ENCODE results near the gene GSG1L. TPM values are rescaled to one million over a fixed set of nuclear protein-coding genes. Genes with fewer than 3 reads are reported as not detected.
"Not testable (repeated sequence)": the region's sequence is repeated elsewhere in the genome, so short reads cannot be mapped to it uniquely, and the experiment has no call there.

The GSG1L gene
- polyA plus RNA-seq, 4 donors: 0.52 to 0.92 (median 0.64) TPM

DNA sequence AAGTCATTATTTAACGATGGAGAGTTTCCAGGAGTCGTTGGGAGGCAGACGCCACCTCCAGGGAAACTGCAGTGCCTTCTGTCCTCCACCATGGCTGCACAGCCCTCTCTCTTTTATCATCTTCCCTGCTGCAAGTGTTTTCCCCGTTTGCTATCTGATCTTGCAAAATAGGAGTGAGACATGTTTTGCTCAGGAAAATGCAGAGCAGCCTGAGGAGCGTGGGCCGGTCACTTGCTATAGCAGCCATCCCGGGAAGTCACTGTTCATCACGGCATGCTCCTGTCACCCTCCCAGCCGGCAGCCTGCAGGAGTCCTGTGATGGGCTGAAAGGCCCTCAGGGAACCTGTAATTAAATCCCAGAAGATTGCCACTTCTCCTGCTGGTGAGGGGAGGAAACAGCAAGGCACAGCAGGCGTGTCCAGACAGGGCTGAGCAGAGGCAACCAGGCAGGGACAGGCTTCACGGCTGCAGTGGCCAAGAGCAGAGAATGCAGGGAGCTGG is 143.1 kb downstream of the GSG1L start:
- peak in 1 of 4 donors; percentile 17 for DNase-seq (ENCODE audit: low read depth in 4 of 4, low spot score in 2 of 4)

DNA sequence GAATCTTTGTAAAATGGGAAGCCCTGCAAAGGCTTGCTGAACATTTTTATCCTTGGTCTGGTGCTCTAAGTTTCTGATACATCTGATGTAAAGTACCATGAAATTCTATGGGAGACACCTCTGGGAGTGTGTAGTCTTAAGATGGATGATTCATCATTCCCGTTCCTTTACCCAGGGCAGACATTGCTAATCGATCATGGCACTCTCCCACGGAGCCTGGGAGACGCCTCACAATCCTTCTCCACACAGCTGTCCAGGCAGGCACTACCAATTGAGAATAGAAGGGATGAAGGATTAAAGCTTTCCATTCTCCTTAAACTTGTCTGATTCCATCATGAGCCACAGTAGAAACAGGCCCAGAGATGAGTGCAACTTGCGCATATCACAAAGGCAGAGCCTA is 144.8 kb downstream of the GSG1L start:
- no peak for DNase-seq (ENCODE audit: low read depth in 4 of 4, low spot score in 2 of 4)

- no peak for DNase-seq (ENCODE audit: low read depth in 4 of 4, low spot score in 2 of 4)
Measured at GRCh38 chr16:27917949-27918348, 145.6 kb downstream of the GSG1L start.

DNA sequence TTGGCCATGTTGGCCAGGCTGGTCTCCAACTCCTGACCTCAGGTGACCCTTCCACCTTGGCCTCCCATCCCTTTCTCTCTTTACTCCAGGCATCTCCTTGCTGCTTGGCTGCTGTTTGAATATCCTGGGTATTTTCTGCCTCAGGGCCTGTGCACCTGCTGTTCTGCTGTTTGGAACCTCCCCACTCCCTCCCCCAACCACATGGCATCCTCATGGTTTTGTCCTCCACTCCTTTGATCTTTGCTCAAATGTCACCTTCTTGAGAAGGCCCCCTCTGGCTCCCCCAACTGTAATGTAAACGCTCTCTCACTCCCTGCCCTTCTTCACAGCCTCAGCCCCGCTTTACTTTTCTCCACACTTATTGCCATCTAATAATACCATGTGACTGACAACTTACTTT is 152.0 kb downstream of the GSG1L start:
- DNase-seq (ENCODE audit: low read depth in 4 of 4, low spot score in 2 of 4): no peak

- DNase-seq (ENCODE audit: low read depth in 4 of 4, low spot score in 2 of 4): no peak
Measured at GRCh38 chr16:27907457-27907972, 156.0 kb downstream of the GSG1L start.

GRCh38 chr16:27906883-27907282 is 156.6 kb downstream of the GSG1L start:
- no peak for DNase-seq (ENCODE audit: low read depth in 4 of 4, low spot score in 2 of 4)

DNA sequence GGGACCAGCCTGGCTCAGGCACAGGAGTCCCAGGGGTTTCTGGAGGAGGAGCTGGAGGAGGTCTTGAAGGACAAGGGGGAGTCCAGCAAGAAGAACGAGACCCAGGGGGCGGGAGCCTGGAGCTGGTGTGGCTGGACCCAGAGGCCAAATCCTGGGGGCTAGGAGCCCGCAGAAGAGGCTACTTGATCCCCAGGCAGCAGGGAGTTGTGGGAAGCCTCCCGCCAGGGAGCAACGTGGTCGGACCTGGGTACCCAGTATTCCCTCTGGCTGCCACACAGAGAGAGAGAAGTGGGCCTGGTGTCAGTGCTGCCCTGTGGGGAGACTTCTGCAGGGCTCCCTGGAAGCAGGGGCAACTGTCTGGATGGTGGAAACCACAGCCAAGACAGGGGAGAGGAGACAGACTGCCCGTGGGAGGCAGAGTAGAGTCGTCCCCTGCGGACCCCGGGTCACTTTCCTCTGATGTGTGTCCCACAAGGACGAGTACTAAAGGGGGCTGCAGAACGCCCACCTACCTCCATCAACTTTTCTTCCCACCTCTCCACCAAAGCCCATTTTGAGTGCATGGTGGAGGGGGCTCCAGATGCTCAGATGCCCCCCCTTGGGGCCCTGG is 160.4 kb downstream of the GSG1L start:
- DNase-seq (ENCODE audit: low read depth in 4 of 4, low spot score in 2 of 4): no peak

- DNase-seq (ENCODE audit: low read depth in 4 of 4, low spot score in 2 of 4): no peak
Measured at GRCh38 chr16:27902551-27902950, 161.0 kb downstream of the GSG1L start.

DNA sequence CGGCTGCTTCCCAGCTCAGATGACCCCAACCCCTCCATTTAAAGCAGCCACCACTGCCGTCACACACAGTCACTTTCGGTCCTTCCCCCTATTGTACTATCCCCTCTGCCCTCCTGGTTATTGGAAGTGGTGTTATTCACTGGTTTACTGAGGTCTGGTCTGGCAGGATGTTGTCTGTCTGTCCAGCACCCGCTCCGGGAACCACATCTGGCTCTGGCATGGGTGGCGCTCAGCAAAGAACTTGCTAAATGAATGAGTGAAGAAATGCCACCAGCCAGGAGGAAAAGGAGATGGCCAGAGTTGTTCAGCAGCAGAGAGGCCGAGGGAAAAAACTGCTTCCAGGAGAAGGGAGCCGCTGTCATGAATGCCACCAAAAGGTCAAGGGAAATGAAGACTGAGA is 161.6 kb downstream of the GSG1L start:
- DNase-seq (ENCODE audit: low read depth in 4 of 4, low spot score in 2 of 4): no peak

GRCh38 chr16:27899736-27900135 is 163.8 kb downstream of the GSG1L start:
- DNase-seq (ENCODE audit: low read depth in 4 of 4, low spot score in 2 of 4): no peak

GRCh38 chr16:27894386-27894785 is 169.1 kb downstream of the GSG1L start:
- DNase-seq (ENCODE audit: low read depth in 4 of 4, low spot score in 2 of 4): no peak

GRCh38 chr16:27892879-27893278 is 170.6 kb downstream of the GSG1L start:
- DNase-seq (ENCODE audit: low read depth in 4 of 4, low spot score in 2 of 4): no peak

- DNase-seq (ENCODE audit: low read depth in 4 of 4, low spot score in 2 of 4): no peak
Measured at GRCh38 chr16:27890866-27891265, 172.6 kb downstream of the GSG1L start.

DNA sequence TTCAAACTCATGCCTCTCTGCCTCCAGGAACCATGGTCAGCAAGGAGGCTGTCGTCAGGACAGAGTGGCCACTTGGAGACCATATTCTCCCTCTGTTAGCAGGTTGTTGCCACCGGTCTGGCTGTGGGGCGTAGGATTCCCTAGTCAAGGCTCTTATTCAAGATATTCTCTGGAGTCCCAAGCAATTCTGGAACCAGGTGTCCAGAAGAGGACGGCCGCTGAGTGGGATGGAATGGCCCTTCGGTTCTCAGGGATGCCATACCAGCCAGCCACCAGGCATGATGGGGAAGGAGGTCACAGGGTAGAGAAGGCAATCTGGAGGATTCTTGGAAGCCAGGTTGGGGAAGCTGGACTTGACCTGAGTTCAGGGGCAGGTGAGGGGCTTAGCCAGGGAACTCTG is 173.5 kb downstream of the GSG1L start:
- no peak for DNase-seq (ENCODE audit: low read depth in 4 of 4, low spot score in 2 of 4)

- no peak for DNase-seq (ENCODE audit: low read depth in 4 of 4, low spot score in 2 of 4)
Measured at GRCh38 chr16:27883576-27883975, 179.9 kb downstream of the GSG1L start.

GRCh38 chr16:27880287-27880686 is 183.2 kb downstream of the GSG1L start:
- DNase-seq (ENCODE audit: low read depth in 4 of 4, low spot score in 2 of 4): no peak

DNA sequence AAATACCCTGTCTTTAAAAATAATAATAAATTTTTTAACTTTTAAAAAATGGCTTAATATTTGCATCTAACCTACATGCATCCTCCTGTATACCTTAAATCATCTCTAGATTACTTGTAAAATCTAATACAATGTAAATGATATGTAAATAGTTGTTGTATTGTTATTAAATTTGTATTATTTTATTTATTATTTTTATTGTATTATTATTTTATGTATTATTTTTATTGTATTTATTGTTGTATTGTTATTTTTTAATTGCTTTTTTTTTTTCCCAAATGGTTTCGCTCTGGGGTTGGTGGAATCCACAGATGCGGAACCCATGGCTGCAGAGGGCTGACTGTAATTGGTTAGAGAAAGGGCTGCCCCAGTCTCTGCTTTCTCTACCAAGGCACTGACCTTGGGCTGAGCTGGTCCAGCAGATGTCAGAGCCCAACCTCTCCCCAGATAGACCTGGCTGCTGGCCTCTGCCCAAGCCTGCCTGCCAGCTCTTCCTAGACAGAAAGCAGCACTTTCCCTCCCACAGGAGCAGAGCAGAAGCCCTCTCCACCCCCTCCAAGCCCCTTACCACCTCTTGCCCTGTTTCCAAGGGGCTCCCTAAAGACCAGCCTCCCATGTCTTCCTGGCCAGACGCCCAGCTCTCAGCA is 183.8 kb downstream of the GSG1L start:
- no peak for DNase-seq (ENCODE audit: low read depth in 4 of 4, low spot score in 2 of 4)

DNA sequence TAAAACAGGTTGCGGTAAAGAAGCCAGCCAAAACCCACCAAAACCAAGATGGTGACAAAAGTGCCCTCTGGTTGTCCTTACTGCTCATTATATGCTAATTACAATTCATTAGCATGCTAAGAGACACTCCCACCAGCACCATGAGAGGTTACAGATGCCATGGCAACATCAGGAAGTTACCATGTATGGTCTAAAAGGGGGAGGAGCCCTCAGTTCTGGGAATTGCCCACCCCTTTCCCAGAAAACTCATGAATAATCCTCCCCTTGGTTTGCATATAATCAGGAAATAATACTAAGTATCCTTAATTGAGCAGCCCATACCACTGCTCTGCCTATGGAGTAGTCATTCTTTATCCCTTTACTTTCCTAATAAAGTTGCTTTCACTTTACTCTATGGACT is 190.9 kb downstream of the GSG1L start:
- not testable (repeated sequence) for DNase-seq (ENCODE audit: low read depth in 4 of 4, low spot score in 2 of 4)

DNA sequence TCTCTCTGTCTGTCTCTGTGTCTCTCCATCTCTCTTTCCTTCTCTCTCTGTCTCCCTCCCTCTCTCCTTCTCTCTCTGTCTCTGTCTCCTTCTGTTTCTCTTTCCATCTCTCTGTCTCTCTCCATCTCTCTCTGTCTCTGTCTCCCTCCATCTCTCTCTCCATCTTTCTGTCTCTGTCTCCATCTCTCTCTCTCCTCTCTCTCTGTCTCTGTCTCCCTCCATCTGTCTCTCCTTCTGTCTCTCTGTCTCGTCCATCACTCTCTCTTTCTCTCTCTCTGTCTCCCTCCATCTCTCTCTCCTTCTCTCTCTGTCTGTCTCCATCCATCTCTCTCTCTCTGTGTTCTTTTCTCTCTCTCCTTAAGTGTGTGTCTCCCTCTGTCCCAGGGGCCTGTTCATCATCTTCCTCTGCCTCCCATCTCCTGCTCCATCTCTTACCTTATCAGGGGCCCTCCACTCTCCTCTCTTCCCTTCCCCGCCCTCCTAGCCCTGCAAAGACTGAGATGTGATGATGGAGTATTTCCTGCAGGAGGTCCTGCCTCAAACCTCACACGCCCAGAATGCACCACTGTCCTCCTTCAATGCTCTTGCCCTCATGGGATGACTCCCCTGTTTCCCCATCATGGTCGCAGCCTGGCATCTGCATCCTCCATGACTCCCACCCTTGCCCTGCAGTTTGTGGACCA is 193.3 kb downstream of the GSG1L start:
- DNase-seq (ENCODE audit: low read depth in 4 of 4, low spot score in 2 of 4): no peak

DNA sequence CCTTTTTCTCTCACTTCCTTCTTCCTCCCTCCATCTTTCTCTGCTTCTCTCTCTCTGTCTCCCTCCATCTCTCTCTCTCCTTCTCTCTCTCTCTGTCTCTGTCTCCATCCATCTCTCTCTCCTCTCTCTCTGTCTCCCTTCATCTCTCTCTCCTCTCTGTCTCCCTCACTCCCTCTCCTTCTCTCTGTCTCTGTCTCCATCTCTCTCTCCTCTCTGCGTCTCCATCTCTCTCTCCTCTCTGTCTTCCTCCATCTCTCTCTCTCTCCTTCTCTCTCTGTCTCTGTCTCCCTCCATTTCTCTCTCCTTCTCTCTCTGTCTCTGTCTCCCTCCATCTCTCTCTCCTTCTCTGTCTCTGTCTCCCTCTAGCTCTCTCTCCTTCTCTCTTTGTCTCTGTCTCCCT is 194.1 kb downstream of the GSG1L start:
- no peak for DNase-seq (ENCODE audit: low read depth in 4 of 4, low spot score in 2 of 4)

DNA sequence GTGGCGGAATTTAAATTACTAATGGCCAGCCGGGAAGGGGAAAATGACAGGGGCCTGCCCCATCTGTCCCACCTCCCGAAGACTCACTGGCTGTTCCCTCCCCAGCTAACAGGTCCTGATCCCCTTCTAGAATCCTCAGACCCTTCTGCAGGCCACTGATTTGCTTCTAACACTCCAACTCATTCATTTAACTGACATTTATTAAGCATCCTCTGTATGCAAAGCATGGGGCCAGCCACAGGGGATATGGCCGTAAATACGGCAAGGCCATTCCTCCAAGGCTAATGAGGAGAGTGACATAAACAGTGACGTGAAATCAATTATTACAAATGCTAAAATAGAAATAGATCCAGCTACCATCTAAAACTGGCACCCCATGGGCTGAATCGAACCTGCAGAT is 195.3 kb downstream of the GSG1L start:
- DNase-seq (ENCODE audit: low read depth in 4 of 4, low spot score in 2 of 4): no peak

All from left renal cortex interstitium (tissue), 4 donors.